GM12878 (cell line): ENCODE results near the gene CLINT1. TPM values are rescaled to one million over a fixed set of nuclear protein-coding genes. Genes with fewer than 3 reads are reported as not detected.

ENCODE experiments used
- ATAC-seq: fragments of 200-7000 bp; cut with Tn5 transposase; 3 replicates; pipeline ENCODE4 v1.9.1; 2020; ENCODE audit warnings: mild to moderate bottlenecking, moderate library complexity
- BruUV-seq: library from RNA; stranded (reverse); fragments of 400-500 nt; replicated peaks from 2 replicates; lab custom pipeline; 2021; lab: Mats Ljungman, UMichigan
- CTCF ChIA-PET: fragments of 300-600 bp; sonication (Branson Sonifier 250); formaldehyde crosslinking; extraction: SDS; loops from one replicate; lab custom pipeline; 2021; ENCODE audit warnings: inconsistent platforms; lab: Yijun Ruan, JAX
- POLR2A ChIA-PET: fragments of 350-600 bp; formaldehyde crosslinking; extraction: SDS; loops from one replicate; lab custom pipeline; 2021; ENCODE audit warnings: inconsistent platforms; lab: Charles Lee
- RAD21 ChIA-PET: fragments of 300-600 bp; sonication (Branson Sonifier 250); formaldehyde crosslinking; loops from one replicate; lab custom pipeline; 2023; ENCODE audit warnings: antibody characterized with exemption; ENCODE audit not compliant: unreplicated experiment; lab: Charles Lee
- SMC1A ChIA-PET: fragments of 300-600 bp; sonication (Branson Sonifier 250); formaldehyde crosslinking; loops from one replicate; lab custom pipeline; 2023; ENCODE audit not compliant: unreplicated experiment, uncharacterized antibody; lab: Charles Lee
- DNase-seq: peaks from one replicate; pipeline ENCODE4 v3.0.0-alpha.2; 2011; ENCODE audit warnings: low read depth, low spot score
- FAIRE-seq: peaks from 3 replicates; lab custom pipeline; 2011; peaks lifted over from hg19 to GRCh38; lab: Jason Lieb, UNC
- H2AFZ ChIP-seq: 2 replicates; pipeline ENCODE4 v1.6.0; 2011; ENCODE audit warnings: low read depth, low read length, control low read depth; ENCODE audit not compliant: control insufficient read depth
- H3K27ac ChIP-seq: 2 replicates; pipeline ENCODE4 v1.5.1; 2011; ENCODE audit warnings: control low read depth; ENCODE audit not compliant: control insufficient read depth, insufficient read depth
- H3K27me3 ChIP-seq, 2 experiments: replicated peaks in 1 of 2; 2 replicates each; pipeline versions ENCODE4 v1.6.0 to v1.6.1; 2011; ENCODE audit warnings: low read length in 1 of 2; ENCODE audit not compliant: control insufficient read depth in 2 of 2, insufficient read depth in 2 of 2
- H3K36me3 ChIP-seq, 2 experiments: 2 replicates each; pipeline ENCODE4 v1.5.1; 2011; ENCODE audit warnings: low read length in 1 of 2; ENCODE audit not compliant: control insufficient read depth in 2 of 2, insufficient read depth in 2 of 2
- H3K4me1 ChIP-seq: 2 replicates; pipeline ENCODE4 v1.6.1; 2011; ENCODE audit warnings: mild to moderate bottlenecking, low read length, moderate library complexity, mixed read lengths; ENCODE audit not compliant: control insufficient read depth, insufficient read depth
- H3K4me2 ChIP-seq: 2 replicates; pipeline ENCODE4 v1.6.0; 2011; ENCODE audit warnings: control low read depth; ENCODE audit not compliant: control insufficient read depth, insufficient read depth
- H3K4me3 ChIP-seq: fragments of 200-600 bp; sonication (generic); 2 replicates; pipeline ENCODE4 v1.5.1; 2016
- H3K79me2 ChIP-seq: 2 replicates; pipeline ENCODE4 v1.6.0; 2011; ENCODE audit warnings: low read length; ENCODE audit not compliant: control insufficient read depth, insufficient read depth
- H3K9ac ChIP-seq: 2 replicates; pipeline ENCODE4 v1.8.0; 2011; ENCODE audit warnings: low read length, control low read depth, mixed read lengths; ENCODE audit not compliant: control insufficient read depth, insufficient read depth
- H3K9me3 ChIP-seq: replicated peaks from 3 replicates; pipeline ENCODE4 v1.5.1; 2011; ENCODE audit warnings: mild to moderate bottlenecking, low read length; ENCODE audit not compliant: control insufficient read depth, insufficient read depth
- H4K20me1 ChIP-seq: 2 replicates; pipeline ENCODE4 v1.6.0; 2011; ENCODE audit not compliant: control insufficient read depth, insufficient read depth
- EGR1 ChIP-seq, 2 experiments: IDR thresholded peaks; 1 replicate in 1 of 2; 2 replicates in 1 of 2; pipeline ENCODE4 v1.6.1; 2011 to 2012; ENCODE audit warnings: low read depth in 2 of 2, low read length in 2 of 2, borderline replicate concordance in 1 of 2, mild to moderate bottlenecking in 1 of 2, moderate library complexity in 1 of 2
- ELK1 ChIP-seq: IDR thresholded peaks from 2 replicates; pipeline ENCODE4 v1.6.1; 2012; ENCODE audit warnings: low read depth, low read length, improper control_type of control experiment
- GATAD2B ChIP-seq: fragments of 450-650 bp; conservative IDR thresholded peaks from 2 replicates; pipeline ENCODE4 v1.6.1; 2017; ENCODE audit warnings: low read depth, mild to moderate bottlenecking, moderate library complexity
- LARP7 ChIP-seq: fragments of 450-650 bp; IDR thresholded peaks from 2 replicates; pipeline ENCODE4 v1.6.1; 2017; ENCODE audit warnings: mild to moderate bottlenecking
- MTA2 ChIP-seq: fragments of 450-650 bp; IDR thresholded peaks from 2 replicates; pipeline ENCODE4 v1.6.1; 2016; ENCODE audit warnings: low read depth, mild to moderate bottlenecking, moderate library complexity
- MYC ChIP-seq: IDR thresholded peaks from 2 replicates; pipeline ENCODE4 v1.6.1; 2011; ENCODE audit warnings: mild to moderate bottlenecking, low read length, moderate library complexity, inconsistent platforms; ENCODE audit not compliant: insufficient read depth, insufficient replicate concordance, insufficient read length, severe bottlenecking
- ZBTB11 ChIP-seq: fragments of 450-650 bp; formaldehyde crosslinking; IDR thresholded peaks from 2 replicates; pipeline ENCODE4 v1.5.0; 2022; ENCODE audit warnings: mild to moderate bottlenecking, missing genetic modification characterization
- ZBTB4 ChIP-seq: fragments of 450-650 bp; formaldehyde crosslinking; IDR thresholded peaks from 2 replicates; pipeline ENCODE4 v1.4.0; 2022; ENCODE audit warnings: mild to moderate bottlenecking, moderate library complexity
- ZNF384 ChIP-seq: IDR thresholded peaks from 2 replicates; pipeline ENCODE4 v1.6.1; 2012; ENCODE audit warnings: low read depth, mild to moderate bottlenecking, low read length, improper control_type of control experiment, borderline replicate concordance
- WGBS: methylation state at CpG from one replicate; pipeline ENCODE4 v1.1.6; 2016; ENCODE audit warnings: low lambda C conversion rate; ENCODE audit not compliant: insufficient replicate concordance, insufficient coverage; ENCODE audit errors: missing lambda C conversion rate; 5-methylcytosine and 5-hydroxymethylcytosine counted together
- in situ Hi-C: fragments of 300-500 bp; cut with MboI; formaldehyde crosslinking; loops from 9 replicates; pipeline ENCODE4 v1.14.3; 2018; ENCODE audit warnings: mixed read lengths
- intact Hi-C: fragments of 100-400 bp; cut with micrococcal nuclease; formaldehyde crosslinking; loops from one replicate; pipeline ENCODE4 v1.14.2; 2022; ENCODE audit not compliant: unreplicated experiment
- polyA plus RNA-seq, 11 experiments: library from polyadenylated mRNA; depleted of rRNA in 4 of 11; unstranded in 6 of 11; stranded (reverse) in 5 of 11; fragments of >200 nt; fragmentation: Nextera tagmentation in 4 of 11; fragmentation: Illumina TruSeq in 1 of 11; extraction: Ambion mirVana in 4 of 11; extraction: Trizol in 1 of 11; gene quantifications; 1 replicate in 1 of 11; 2 replicates in 10 of 11; pipeline versions ENCODE4 v1.2.1 to v1.2.3, GENCODE V29; 2011 to 2016; ENCODE audit warnings: inconsistent platforms in 2 of 11, missing spikeins in 2 of 11, low read depth in 1 of 11
- total RNA-seq, 4 experiments: library from RNA; depleted of rRNA in 3 of 4; stranded (reverse); fragments of >200 nt in 3 of 4; fragmentation: Illumina TruSeq in 1 of 4; extraction: Trizol in 1 of 4; gene quantifications; 2 replicates each; pipeline versions ENCODE4 v1.2.1 to v1.2.3, GENCODE V29; 2013 to 2021
- TF ChIP-seq, protein P1 (sequence below): IDR thresholded peaks from 2 replicates; pipeline ENCODE4 v1.6.1; 2012; ENCODE audit warnings: improper control_type of control experiment, low read depth, low read length; ENCODE audit not compliant: insufficient replicate concordance

CLINT1 gene
- total and polyA plus RNA-seq, 10 of the 15 experiments (the other 5 are each of a cell fraction or from before 2014, with no cell fraction given): 30.0 to 136 (median 105) TPM

GRCh38 chr5:157877821-157878220 lies 18.9 kb upstream of the CLINT1 start:
- SMC1A ChIA-PET: interaction anchor here (1.0 to 1.3 kb wide), 3 partner anchors 13 to 30 kb away, joined by 3 to 4 read pairs (median 4); no protein-coding TSS in a partner anchor
- WGBS: 97% methylated on average over 2 of the region's 2 CpGs
- no peaks in the 10 kb centered on the region; a peak in 1 of 4 replicates for H3K27me3 ChIP-seq
- ATAC-seq: no peak
- POLR2A ChIA-PET: no interaction called here
- FAIRE-seq: no peak
- no peaks in the 10 kb centered on the region for H3K79me2 ChIP-seq
- H3K36me3 ChIP-seq: no peaks in the 10 kb centered on the region
- no peaks in the 10 kb centered on the region for H3K4me1 ChIP-seq
- RAD21 ChIA-PET: no interaction called here
- in situ Hi-C loops (no loop called here), intact Hi-C loops (no loop called here)
- no peak overlapping the region for H3K4me2 ChIP-seq
- H3K9me3 ChIP-seq: peaks cover 5% of the 10 kb centered on the region; the same call in 1 of the 3 replicates
- no peak overlapping the region for H3K9ac ChIP-seq
- H4K20me1 ChIP-seq: no peaks in the 10 kb centered on the region
- no peak overlapping the region for H2AFZ ChIP-seq
- DNase-seq: no peak
- BruUV-seq: no TSS peak
- H3K27ac ChIP-seq: no peak overlapping the region
- no peak overlapping the region for H3K4me3 ChIP-seq
- CTCF ChIA-PET: interaction anchor here (0.6 kb wide), 1 partner anchor 25 kb away, joined by 3 read pairs; no protein-coding TSS in a partner anchor
- TF ChIP-seq, protein P1, sequence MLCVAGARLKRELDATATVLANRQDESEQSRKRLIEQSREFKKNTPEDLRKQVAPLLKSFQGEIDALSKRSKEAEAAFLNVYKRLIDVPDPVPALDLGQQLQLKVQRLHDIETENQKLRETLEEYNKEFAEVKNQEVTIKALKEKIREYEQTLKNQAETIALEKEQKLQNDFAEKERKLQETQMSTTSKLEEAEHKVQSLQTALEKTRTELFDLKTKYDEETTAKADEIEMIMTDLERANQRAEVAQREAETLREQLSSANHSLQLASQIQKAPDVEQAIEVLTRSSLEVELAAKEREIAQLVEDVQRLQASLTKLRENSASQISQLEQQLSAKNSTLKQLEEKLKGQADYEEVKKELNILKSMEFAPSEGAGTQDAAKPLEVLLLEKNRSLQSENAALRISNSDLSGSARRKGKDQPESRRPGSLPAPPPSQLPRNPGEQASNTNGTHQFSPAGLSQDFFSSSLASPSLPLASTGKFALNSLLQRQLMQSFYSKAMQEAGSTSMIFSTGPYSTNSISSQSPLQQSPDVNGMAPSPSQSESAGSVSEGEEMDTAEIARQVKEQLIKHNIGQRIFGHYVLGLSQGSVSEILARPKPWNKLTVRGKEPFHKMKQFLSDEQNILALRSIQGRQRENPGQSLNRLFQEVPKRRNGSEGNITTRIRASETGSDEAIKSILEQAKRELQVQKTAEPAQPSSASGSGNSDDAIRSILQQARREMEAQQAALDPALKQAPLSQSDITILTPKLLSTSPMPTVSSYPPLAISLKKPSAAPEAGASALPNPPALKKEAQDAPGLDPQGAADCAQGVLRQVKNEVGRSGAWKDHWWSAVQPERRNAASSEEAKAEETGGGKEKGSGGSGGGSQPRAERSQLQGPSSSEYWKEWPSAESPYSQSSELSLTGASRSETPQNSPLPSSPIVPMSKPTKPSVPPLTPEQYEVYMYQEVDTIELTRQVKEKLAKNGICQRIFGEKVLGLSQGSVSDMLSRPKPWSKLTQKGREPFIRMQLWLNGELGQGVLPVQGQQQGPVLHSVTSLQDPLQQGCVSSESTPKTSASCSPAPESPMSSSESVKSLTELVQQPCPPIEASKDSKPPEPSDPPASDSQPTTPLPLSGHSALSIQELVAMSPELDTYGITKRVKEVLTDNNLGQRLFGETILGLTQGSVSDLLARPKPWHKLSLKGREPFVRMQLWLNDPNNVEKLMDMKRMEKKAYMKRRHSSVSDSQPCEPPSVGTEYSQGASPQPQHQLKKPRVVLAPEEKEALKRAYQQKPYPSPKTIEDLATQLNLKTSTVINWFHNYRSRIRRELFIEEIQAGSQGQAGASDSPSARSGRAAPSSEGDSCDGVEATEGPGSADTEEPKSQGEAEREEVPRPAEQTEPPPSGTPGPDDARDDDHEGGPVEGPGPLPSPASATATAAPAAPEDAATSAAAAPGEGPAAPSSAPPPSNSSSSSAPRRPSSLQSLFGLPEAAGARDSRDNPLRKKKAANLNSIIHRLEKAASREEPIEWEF: no peak
- no peak for TF ChIP-seq ZBTB11 (CRISPR knock-in tag)
- TF ChIP-seq LARP7: no peak
- TF ChIP-seq EGR1 (IDR thresholded peaks at IDR 0.05; ENCODE audit: borderline replicate concordance in 1 of 2, low read depth in 2 of 2, low read length in 2 of 2): no peak
- no peak for TF ChIP-seq MTA2
- no peak for TF ChIP-seq ZBTB4
- no peak for TF ChIP-seq ELK1
- no peak for TF ChIP-seq MYC
- TF ChIP-seq GATAD2B: no peak
- TF ChIP-seq ZNF384: no peak
